GM23338 (cell line): ENCODE results near the gene RAB1B. TPM values are rescaled to one million over a fixed set of nuclear protein-coding genes. Genes with fewer than 3 reads are reported as not detected.

Experiments
- ATAC-seq: fragments of 200-7000 bp; cut with Tn5 transposase; 3 replicates; pipeline ENCODE4 v1.9.1; 2020
- DNase-seq: peaks from one replicate; pipeline ENCODE4 v3.0.0-alpha.2; 2015; ENCODE audit warnings: low spot score
- H2AFZ ChIP-seq: fragments of 200-600 bp; sonication (generic); 2 replicates; pipeline ENCODE4 v1.8.0; 2016; ENCODE audit warnings: antibody characterized with exemption, mild to moderate bottlenecking, moderate library complexity
- H3F3A ChIP-seq: fragments of 200-600 bp; sonication (generic); replicated peaks from 2 replicates; pipeline ENCODE4 v1.8.0; 2017; ENCODE audit warnings: antibody characterized with exemption, mixed run types, low read depth
- H3K27ac ChIP-seq: fragments of 200-600 bp; sonication (generic); 2 replicates; pipeline ENCODE4 v1.6.1; 2016; ENCODE audit warnings: low read depth
- H3K27me3 ChIP-seq: fragments of 200-600 bp; sonication (generic); 2 replicates; pipeline ENCODE4 v1.8.0; 2016; ENCODE audit warnings: mild to moderate bottlenecking, mixed run types, moderate library complexity; ENCODE audit not compliant: insufficient read depth
- H3K36me3 ChIP-seq: fragments of 200-600 bp; sonication (generic); 2 replicates; pipeline ENCODE4 v1.8.0; 2016; ENCODE audit warnings: mild to moderate bottlenecking; ENCODE audit not compliant: insufficient read depth
- H3K4me1 ChIP-seq: fragments of 200-600 bp; sonication (generic); 2 replicates; pipeline ENCODE4 v1.8.0; 2016; ENCODE audit warnings: mild to moderate bottlenecking, moderate library complexity; ENCODE audit not compliant: insufficient read depth
- H3K4me2 ChIP-seq: fragments of 200-600 bp; sonication (generic); 2 replicates; pipeline ENCODE4 v1.7.1; 2017; ENCODE audit warnings: mixed run types
- H3K4me3 ChIP-seq: fragments of 200-600 bp; sonication (generic); 2 replicates; pipeline ENCODE4 v1.6.1; 2016; ENCODE audit warnings: mixed run types
- H3K79me2 ChIP-seq: fragments of 200-600 bp; sonication (generic); replicated peaks from 2 replicates; pipeline ENCODE4 v1.8.0; 2017; ENCODE audit warnings: mild to moderate bottlenecking; ENCODE audit not compliant: insufficient read depth
- H3K9me2 ChIP-seq: fragments of 200-600 bp; sonication (generic); 2 replicates; pipeline ENCODE4 v1.8.0; 2017; ENCODE audit not compliant: insufficient read depth
- H4K20me1 ChIP-seq: fragments of 200-600 bp; sonication (generic); replicated peaks from 2 replicates; pipeline ENCODE4 v1.8.0; 2017; ENCODE audit warnings: mild to moderate bottlenecking; ENCODE audit not compliant: insufficient read depth
- H3K27ac Mint-ChIP-seq: 2 replicates; pipeline ENCODE4 v1.8.0; 2020; ENCODE audit warnings: inconsistent platforms, mild to moderate bottlenecking, moderate library complexity, mixed read lengths
- H3K27me3 Mint-ChIP-seq: 3 replicates; pipeline ENCODE4 v1.8.0; 2022; ENCODE audit warnings: low read depth, mild to moderate bottlenecking, moderate library complexity, mixed read lengths, inconsistent platforms; ENCODE audit not compliant: insufficient read depth, poor library complexity
- H3K36me3 Mint-ChIP-seq: 3 replicates; pipeline ENCODE4 v1.8.0; 2021; ENCODE audit warnings: low read depth, mild to moderate bottlenecking, inconsistent platforms, moderate library complexity, mixed read lengths
- H3K4me1 Mint-ChIP-seq: 3 replicates; pipeline ENCODE4 v1.8.0; 2020; ENCODE audit warnings: mild to moderate bottlenecking, inconsistent platforms, mixed read lengths
- H3K4me3 Mint-ChIP-seq: 3 replicates; pipeline ENCODE4 v1.8.0; 2021; ENCODE audit warnings: moderate library complexity, mild to moderate bottlenecking, inconsistent platforms, mixed read lengths
- H3K9me3 Mint-ChIP-seq: 3 replicates; pipeline ENCODE4 v1.8.0; 2020; ENCODE audit warnings: moderate library complexity, mild to moderate bottlenecking, inconsistent platforms, mixed read lengths
- CREB1 ChIP-seq: fragments of 250-450 bp; sonication (Bioruptor Pico); IDR thresholded peaks from 2 replicates; pipeline ENCODE4 v1.5.0; 2020; ENCODE audit warnings: low read depth, mild to moderate bottlenecking, moderate library complexity
- EZH2 ChIP-seq: fragments of 200-600 bp; sonication (generic); IDR thresholded peaks from one replicate; pipeline ENCODE4 v1.8.0; 2017; ENCODE audit warnings: antibody characterized with exemption, mild to moderate bottlenecking, low read depth; ENCODE audit not compliant: unreplicated experiment
- EZH2phosphoT487 ChIP-seq: fragments of 200-600 bp; sonication (generic); IDR thresholded peaks from one replicate; pipeline ENCODE4 v1.8.1; 2018; ENCODE audit warnings: antibody characterized with exemption; ENCODE audit not compliant: unreplicated experiment
- JUNB ChIP-seq: IDR thresholded peaks from one replicate; pipeline ENCODE4 v1.6.1; 2016; ENCODE audit warnings: antibody characterized with exemption; ENCODE audit not compliant: unreplicated experiment
- NANOG ChIP-seq: IDR thresholded peaks from 2 replicates; pipeline ENCODE4 v1.6.1; 2016; ENCODE audit warnings: antibody characterized with exemption, borderline replicate concordance
- POLR2AphosphoS5 ChIP-seq: IDR thresholded peaks from 2 replicates; pipeline ENCODE4 v1.6.1; 2016; ENCODE audit warnings: antibody characterized with exemption, low read depth
- REST ChIP-seq: IDR thresholded peaks from one replicate; pipeline ENCODE4 v1.6.1; 2018; ENCODE audit warnings: antibody characterized with exemption; ENCODE audit not compliant: unreplicated experiment
- STAT1 ChIP-seq: IDR thresholded peaks from one replicate; pipeline ENCODE4 v1.6.1; 2016; ENCODE audit warnings: antibody characterized with exemption; ENCODE audit not compliant: unreplicated experiment
- ZNF114 ChIP-seq: fragments of 250-450 bp; sonication (Bioruptor Pico); IDR thresholded peaks from 2 replicates; pipeline ENCODE4 v1.5.0; 2020; ENCODE audit warnings: mild to moderate bottlenecking, moderate library complexity
- polyA plus RNA-seq: library from polyadenylated mRNA; unstranded; fragments of >200 nt; fragmentation: Nextera tagmentation; extraction: Ambion mirVana; gene quantifications from 2 replicates; pipeline ENCODE4 v1.2.1, GENCODE V29; 2016
- total RNA-seq: library from RNA; depleted of rRNA; stranded (reverse); fragments of >200 nt; shearing (Covaris generic); gene quantifications from 2 replicates; pipeline ENCODE4 v1.2.3, GENCODE V29; 2014
- TF ChIP-seq, protein P1 (sequence below), 2 experiments: fragments of 200-600 bp in 1 of 2; sonication (generic) in 1 of 2; conservative IDR thresholded peaks; 2 replicates each; pipeline versions ENCODE4 v1.5.1 to v1.6.1; 2016 to 2017; ENCODE audit warnings: antibody characterized with exemption in 2 of 2, low read depth in 2 of 2, mild to moderate bottlenecking in 2 of 2, moderate library complexity in 1 of 2
- TF ChIP-seq, protein P2 (sequence below): IDR thresholded peaks from 2 replicates; pipeline ENCODE4 v1.6.1; 2016; ENCODE audit warnings: antibody characterized with exemption

Gene RAB1B
- total and polyA plus RNA-seq, 2 experiments from 2014 or later, result 30.5 to 92.7 TPM

DNA sequence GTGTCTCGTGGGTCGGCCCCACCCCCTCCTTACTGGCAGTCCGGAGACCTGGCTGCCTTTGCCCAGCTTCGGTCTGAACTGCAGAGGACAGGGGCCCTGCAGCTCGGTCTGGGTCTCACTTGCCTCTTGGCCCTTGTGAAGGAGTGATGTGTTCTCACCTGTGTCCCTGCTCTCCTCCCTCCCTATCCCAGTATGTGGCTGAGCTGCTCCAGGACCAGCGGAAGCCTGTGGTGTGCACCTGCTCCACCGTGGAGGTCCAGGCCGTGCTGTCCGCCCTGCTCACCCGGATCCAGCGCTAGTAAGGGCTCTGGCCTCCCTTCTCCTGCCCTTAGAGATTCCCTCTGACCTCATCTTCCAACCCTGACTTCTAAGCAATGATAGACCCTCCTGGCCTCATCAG is 35.7 kb upstream of the RAB1B start (continued):
- TF ChIP-seq, protein P1, sequence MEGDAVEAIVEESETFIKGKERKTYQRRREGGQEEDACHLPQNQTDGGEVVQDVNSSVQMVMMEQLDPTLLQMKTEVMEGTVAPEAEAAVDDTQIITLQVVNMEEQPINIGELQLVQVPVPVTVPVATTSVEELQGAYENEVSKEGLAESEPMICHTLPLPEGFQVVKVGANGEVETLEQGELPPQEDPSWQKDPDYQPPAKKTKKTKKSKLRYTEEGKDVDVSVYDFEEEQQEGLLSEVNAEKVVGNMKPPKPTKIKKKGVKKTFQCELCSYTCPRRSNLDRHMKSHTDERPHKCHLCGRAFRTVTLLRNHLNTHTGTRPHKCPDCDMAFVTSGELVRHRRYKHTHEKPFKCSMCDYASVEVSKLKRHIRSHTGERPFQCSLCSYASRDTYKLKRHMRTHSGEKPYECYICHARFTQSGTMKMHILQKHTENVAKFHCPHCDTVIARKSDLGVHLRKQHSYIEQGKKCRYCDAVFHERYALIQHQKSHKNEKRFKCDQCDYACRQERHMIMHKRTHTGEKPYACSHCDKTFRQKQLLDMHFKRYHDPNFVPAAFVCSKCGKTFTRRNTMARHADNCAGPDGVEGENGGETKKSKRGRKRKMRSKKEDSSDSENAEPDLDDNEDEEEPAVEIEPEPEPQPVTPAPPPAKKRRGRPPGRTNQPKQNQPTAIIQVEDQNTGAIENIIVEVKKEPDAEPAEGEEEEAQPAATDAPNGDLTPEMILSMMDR (conservative IDR thresholded peaks at IDR 0.05; ENCODE audit: low read depth in 2 of 2), result no peak
- no peak for TF ChIP-seq NANOG
- TF ChIP-seq REST, result no peak
- no peak for TF ChIP-seq EZH2phosphoT487
- TF ChIP-seq CREB1 (CRISPR knock-in tag), result no peak
- TF ChIP-seq STAT1, result no peak
- no peak for TF ChIP-seq POLR2AphosphoS5
- TF ChIP-seq, protein P2, sequence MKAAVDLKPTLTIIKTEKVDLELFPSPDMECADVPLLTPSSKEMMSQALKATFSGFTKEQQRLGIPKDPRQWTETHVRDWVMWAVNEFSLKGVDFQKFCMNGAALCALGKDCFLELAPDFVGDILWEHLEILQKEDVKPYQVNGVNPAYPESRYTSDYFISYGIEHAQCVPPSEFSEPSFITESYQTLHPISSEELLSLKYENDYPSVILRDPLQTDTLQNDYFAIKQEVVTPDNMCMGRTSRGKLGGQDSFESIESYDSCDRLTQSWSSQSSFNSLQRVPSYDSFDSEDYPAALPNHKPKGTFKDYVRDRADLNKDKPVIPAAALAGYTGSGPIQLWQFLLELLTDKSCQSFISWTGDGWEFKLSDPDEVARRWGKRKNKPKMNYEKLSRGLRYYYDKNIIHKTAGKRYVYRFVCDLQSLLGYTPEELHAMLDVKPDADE, result no peak
- no peak for TF ChIP-seq JUNB
- TF ChIP-seq EZH2, result no peak

DNA sequence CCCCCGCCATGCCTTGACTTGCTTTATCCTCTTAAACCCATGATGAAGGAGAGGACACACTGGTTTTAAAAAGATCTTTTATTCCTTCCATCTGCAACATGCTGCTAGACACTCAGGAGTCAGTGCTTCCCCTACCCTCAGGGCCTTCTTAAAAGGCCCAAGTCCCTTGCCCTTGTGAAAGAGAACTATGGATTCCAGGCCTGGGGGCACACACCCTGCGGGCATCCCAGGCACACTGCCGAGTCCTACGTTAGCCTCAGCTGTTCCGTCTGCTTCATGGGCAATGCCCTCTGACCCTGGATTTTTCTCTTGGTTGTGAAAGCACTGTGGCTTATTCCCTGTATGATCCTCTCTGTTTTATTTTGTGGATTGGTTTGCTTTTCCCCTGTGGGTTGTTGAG is 35.1 kb upstream of the RAB1B start:
- H3K27ac Mint-ChIP-seq, result no peak overlapping the region; the same call in 1 of the 2 replicates
- Histone ChIP-seq H3K4me3 (no peak overlapping the region), H3K9me2 (no peaks in the 10 kb centered on the region), H3K79me2 (no peaks in the 10 kb centered on the region), H3K4me2 (no peak overlapping the region), H3F3A (no peaks in the 10 kb centered on the region), H2AFZ (no peak overlapping the region), H4K20me1 (no peaks in the 10 kb centered on the region; the same call in 1 of the 2 replicates), H3K4me1 (peaks cover 6% of the 10 kb centered on the region; the same call in 1 of the 2 replicates), H3K27ac (no peak overlapping the region), H3K36me3 (no peaks in the 10 kb centered on the region; the same call in 1 of the 2 replicates), H3K27me3 (no peaks in the 10 kb centered on the region)
- no peak for ATAC-seq
- no peak for DNase-seq
- peaks cover 11% of the 10 kb centered on the region for H3K27me3 Mint-ChIP-seq
- H3K36me3 Mint-ChIP-seq, result peaks cover 6% of the 10 kb centered on the region; the same call in 2 of the 3 replicates
- H3K4me3 Mint-ChIP-seq, result no peak overlapping the region
- H3K9me3 Mint-ChIP-seq, result no peaks in the 10 kb centered on the region
- H3K4me1 Mint-ChIP-seq, result peaks cover 25% of the 10 kb centered on the region
- TF ChIP-seq CREB1 (CRISPR knock-in tag) (no peak), REST (no peak), EZH2 (no peak), STAT1 (no peak), ZNF114 (CRISPR knock-in tag) (no peak)
- TF ChIP-seq, protein P1 (conservative IDR thresholded peaks at IDR 0.05; ENCODE audit: low read depth in 2 of 2), result no peak
- TF ChIP-seq, protein P2, result no peak
